ENCODE results near the gene GPR108.
A peak's percentile ranks its signal among the peaks of the same experiment; 100 is the strongest.
"Not testable (repeated sequence)": the region's sequence is repeated elsewhere in the genome, so short reads cannot be mapped to it uniquely, and the experiment has no call there.

Gene GPR108

DNA sequence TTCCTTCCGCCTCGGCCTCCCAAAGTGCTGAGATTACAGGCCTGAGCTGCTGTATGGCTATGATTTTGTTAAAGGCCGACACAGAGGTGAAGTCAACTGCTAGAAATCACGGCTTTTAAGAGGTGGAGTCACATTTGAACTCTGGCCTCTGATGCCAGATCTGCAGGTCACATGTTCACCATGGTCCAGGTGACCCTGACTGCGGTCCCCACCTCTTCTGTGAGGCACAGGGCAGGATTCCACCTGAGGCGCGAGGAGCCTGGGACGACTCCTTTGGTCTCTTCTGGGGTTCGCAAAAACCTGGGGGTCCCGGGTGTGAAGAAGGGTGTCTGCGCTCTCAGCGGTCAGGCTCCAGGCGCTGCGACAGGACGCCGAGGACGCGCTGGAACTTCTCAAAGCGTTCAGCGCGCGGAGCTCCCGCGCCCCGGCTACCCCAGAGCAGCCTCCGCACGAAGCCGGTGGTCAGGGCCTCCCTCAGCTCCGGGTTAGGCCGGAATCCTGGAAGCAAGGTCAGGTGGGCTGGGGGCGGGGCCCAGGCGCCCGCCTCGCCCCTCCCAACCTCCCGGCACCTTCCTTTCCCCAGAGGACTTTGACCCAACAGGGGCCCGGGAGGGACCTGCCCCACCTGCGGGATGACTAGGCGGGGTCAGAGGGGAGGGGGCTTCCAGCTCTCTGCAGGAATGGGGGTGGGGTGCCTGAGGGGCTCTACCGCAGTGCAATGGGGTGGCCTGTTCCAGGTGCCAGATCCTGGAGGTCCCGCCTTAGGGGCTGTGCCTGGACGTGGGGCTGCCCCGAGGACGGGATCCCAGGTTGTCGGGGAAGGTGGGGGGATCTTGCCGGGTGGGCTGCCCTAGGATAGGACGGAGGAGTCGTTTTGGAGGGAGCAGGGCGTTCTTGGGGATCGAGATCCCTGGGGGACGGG lies 15.1 kb upstream of the GPR108 start:
- no peaks in the 10 kb centered on the region for H3K9me3 ChIP-seq (ENCODE audit: insufficient read depth, low read length)
- peaks cover 45% of the 10 kb centered on the region for H3K36me3 ChIP-seq (replicated peaks; ENCODE audit: low read depth, low read length)
- peak overlapping the region; percentile 47 for H3K9ac ChIP-seq (ENCODE audit: low read length)
- H3K79me2 ChIP-seq (ENCODE audit: low read length) = no peaks in the 10 kb centered on the region
- no peak for TF ChIP-seq EZH2phosphoT487 (IDR thresholded peaks at IDR 0.05; ENCODE audit: low read depth)
- TF ChIP-seq, protein P1, sequence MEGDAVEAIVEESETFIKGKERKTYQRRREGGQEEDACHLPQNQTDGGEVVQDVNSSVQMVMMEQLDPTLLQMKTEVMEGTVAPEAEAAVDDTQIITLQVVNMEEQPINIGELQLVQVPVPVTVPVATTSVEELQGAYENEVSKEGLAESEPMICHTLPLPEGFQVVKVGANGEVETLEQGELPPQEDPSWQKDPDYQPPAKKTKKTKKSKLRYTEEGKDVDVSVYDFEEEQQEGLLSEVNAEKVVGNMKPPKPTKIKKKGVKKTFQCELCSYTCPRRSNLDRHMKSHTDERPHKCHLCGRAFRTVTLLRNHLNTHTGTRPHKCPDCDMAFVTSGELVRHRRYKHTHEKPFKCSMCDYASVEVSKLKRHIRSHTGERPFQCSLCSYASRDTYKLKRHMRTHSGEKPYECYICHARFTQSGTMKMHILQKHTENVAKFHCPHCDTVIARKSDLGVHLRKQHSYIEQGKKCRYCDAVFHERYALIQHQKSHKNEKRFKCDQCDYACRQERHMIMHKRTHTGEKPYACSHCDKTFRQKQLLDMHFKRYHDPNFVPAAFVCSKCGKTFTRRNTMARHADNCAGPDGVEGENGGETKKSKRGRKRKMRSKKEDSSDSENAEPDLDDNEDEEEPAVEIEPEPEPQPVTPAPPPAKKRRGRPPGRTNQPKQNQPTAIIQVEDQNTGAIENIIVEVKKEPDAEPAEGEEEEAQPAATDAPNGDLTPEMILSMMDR (IDR thresholded peaks at IDR 0.05; ENCODE audit: low read depth, low read length) = no peak
- no peak overlapping the region for H2AFZ ChIP-seq (ENCODE audit: low read depth, low read length)
- peak overlapping the region; percentile 74 for H3K4me3 ChIP-seq (ENCODE audit: low read length)
- H4K20me1 ChIP-seq (ENCODE audit: insufficient read depth, low read length) = peaks cover 17% of the 10 kb centered on the region
- peaks cover 12% of the 10 kb centered on the region for H3K4me1 ChIP-seq (ENCODE audit: low read length)
- H3K4me2 ChIP-seq (ENCODE audit: low read length) = peak overlapping the region; percentile 90
- no peaks in the 10 kb centered on the region for H3K27me3 ChIP-seq (ENCODE audit: low read depth, low read length)
- H3K27ac ChIP-seq (ENCODE audit: low read length) = peak overlapping the region; percentile 64

DNA sequence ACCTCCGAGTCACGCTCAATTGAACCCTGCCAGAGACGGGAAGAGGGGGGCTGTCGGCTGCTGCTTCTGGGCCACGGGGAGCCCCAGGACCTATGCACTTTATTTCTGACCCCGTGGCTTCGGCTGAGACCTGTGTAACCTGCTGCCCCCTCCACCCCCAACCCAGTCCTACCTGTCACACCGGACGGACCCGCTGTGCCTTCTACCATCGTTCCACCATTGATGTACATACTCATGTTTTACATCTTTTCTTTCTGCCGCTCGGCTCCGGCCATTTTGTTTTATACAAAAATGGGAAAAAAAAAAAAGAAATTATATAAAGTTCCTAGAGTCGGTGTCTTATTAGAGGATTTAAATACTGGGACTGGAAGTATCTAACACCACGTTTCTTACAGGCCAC lies 13.8 kb upstream of the GPR108 start:
- no peak overlapping the region for H3K9ac ChIP-seq (ENCODE audit: low read length)
- H3K27ac ChIP-seq (ENCODE audit: low read length) = no peak overlapping the region
- H3K4me3 ChIP-seq (ENCODE audit: low read length) = no peak overlapping the region
- H3K79me2 ChIP-seq (ENCODE audit: low read length) = no peaks in the 10 kb centered on the region
- no peak overlapping the region for H3K4me2 ChIP-seq (ENCODE audit: low read length)
- no peak for TF ChIP-seq EZH2phosphoT487 (IDR thresholded peaks at IDR 0.05; ENCODE audit: low read depth)
- TF ChIP-seq, protein P1 (IDR thresholded peaks at IDR 0.05; ENCODE audit: low read depth, low read length) = no peak
- peaks cover 55% of the 10 kb centered on the region for H3K36me3 ChIP-seq (replicated peaks; ENCODE audit: low read depth, low read length)
- H3K9me3 ChIP-seq (ENCODE audit: insufficient read depth, low read length) = no peaks in the 10 kb centered on the region
- peaks cover 17% of the 10 kb centered on the region for H4K20me1 ChIP-seq (ENCODE audit: insufficient read depth, low read length)
- H2AFZ ChIP-seq (ENCODE audit: low read depth, low read length) = no peak overlapping the region
- no peaks in the 10 kb centered on the region for H3K27me3 ChIP-seq (ENCODE audit: low read depth, low read length)
- H3K4me1 ChIP-seq (ENCODE audit: low read length) = peaks cover 12% of the 10 kb centered on the region

DNA sequence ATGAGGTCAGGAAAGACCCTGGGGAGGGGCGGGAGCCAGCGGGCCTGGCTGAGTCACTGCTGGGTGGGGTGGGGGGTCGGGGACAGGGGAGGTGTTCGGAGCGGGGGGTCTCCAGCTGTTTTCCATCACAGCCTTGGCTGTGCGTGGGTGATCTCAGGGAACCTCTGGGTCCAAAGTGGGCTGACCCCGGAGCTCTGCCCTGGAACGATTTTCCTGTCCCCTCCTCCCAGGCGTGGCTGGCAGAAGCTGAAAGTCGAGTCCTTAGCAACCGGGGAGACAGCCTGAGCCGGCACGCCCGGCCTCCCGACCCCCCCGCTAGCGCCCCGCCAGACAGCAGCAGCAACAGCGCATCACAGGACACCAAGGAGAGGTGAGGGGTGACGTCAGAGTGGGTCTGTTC lies 12.7 kb upstream of the GPR108 start:
- H2AFZ ChIP-seq (ENCODE audit: low read depth, low read length) = no peak overlapping the region
- H3K4me1 ChIP-seq (ENCODE audit: low read length) = peaks cover 12% of the 10 kb centered on the region
- no peak overlapping the region for H3K9ac ChIP-seq (ENCODE audit: low read length)
- H3K4me2 ChIP-seq (ENCODE audit: low read length) = no peak overlapping the region
- H3K9me3 ChIP-seq (ENCODE audit: insufficient read depth, low read length) = no peaks in the 10 kb centered on the region
- peaks cover 65% of the 10 kb centered on the region for H3K36me3 ChIP-seq (replicated peaks; ENCODE audit: low read depth, low read length)
- no peaks in the 10 kb centered on the region for H3K27me3 ChIP-seq (ENCODE audit: low read depth, low read length)
- no peak overlapping the region for H3K27ac ChIP-seq (ENCODE audit: low read length)
- peaks cover 23% of the 10 kb centered on the region for H4K20me1 ChIP-seq (ENCODE audit: insufficient read depth, low read length)
- TF ChIP-seq EZH2phosphoT487 (IDR thresholded peaks at IDR 0.05; ENCODE audit: low read depth) = no peak
- TF ChIP-seq, protein P1 (IDR thresholded peaks at IDR 0.05; ENCODE audit: low read depth, low read length) = no peak
- H3K79me2 ChIP-seq (ENCODE audit: low read length) = no peaks in the 10 kb centered on the region
- no peak overlapping the region for H3K4me3 ChIP-seq (ENCODE audit: low read length)

DNA sequence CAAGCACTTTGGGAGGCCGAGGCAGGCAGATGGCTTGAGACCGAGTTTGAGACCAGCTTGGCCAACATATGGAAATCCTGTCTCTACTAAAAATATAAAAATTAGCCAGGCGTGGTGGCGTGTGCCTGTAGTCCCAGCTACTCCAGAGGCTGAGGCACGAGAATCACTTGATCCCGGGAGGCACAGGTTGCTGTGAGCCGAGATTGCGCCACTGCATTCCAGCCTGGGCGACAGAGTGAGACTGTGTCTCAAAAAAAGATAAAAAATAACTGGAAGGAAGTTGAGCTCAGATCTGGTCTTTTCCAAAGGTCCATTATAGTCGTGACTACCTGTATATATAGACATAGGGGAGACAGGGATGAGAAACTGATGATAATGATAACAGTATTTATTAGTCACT lies 11.2 kb upstream of the GPR108 start:
- not testable (repeated sequence) for H3K4me2 ChIP-seq (ENCODE audit: low read length); H3K27me3 ChIP-seq (ENCODE audit: low read depth, low read length); H3K4me3 ChIP-seq (ENCODE audit: low read length); H2AFZ ChIP-seq (ENCODE audit: low read depth, low read length); H3K9ac ChIP-seq (ENCODE audit: low read length); H3K9me3 ChIP-seq (ENCODE audit: insufficient read depth, low read length); H3K27ac ChIP-seq (ENCODE audit: low read length)
- H3K79me2 ChIP-seq (ENCODE audit: low read length) = peaks cover 12% of the 10 kb centered on the region; the same call in 1 of the 2 replicates
- peaks cover 31% of the 10 kb centered on the region for H4K20me1 ChIP-seq (ENCODE audit: insufficient read depth, low read length)
- peaks cover 11% of the 10 kb centered on the region for H3K4me1 ChIP-seq (ENCODE audit: low read length)
- H3K36me3 ChIP-seq (replicated peaks; ENCODE audit: low read depth, low read length) = peaks cover 71% of the 10 kb centered on the region

Measured in OCI-LY3 (cell line).